ENCODE data around the gene SLC7A1.

GRCh38 chr13:29484796-29485195 is 110.7 kb downstream of the SLC7A1 start:
- no peak for TF ChIP-seq CTCF (IDR thresholded peaks at IDR 0.05)
- no peak for TF ChIP-seq POLR2A (IDR thresholded peaks at IDR 0.05)
